Dermis blood vessel endothelial cell (primary cell): ENCODE data around the gene PARD3. TPM values are rescaled to one million over a fixed set of nuclear protein-coding genes. Genes with fewer than 3 reads are reported as not detected.
"Not testable (repeated sequence)": the region's sequence is repeated elsewhere in the genome, so short reads cannot be mapped to it uniquely, and the experiment has no call there.

Experiments
- DNase-seq: peaks from one replicate; pipeline ENCODE4 v3.0.0; 2010
- total RNA-seq: library from RNA; depleted of rRNA; stranded (reverse); fragments of >200 nt; gene quantifications from 2 replicates; pipeline ENCODE4 v1.2.3, GENCODE V29; 2014

Gene PARD3
- total RNA-seq, 1 donor from 2014 or later: 36.4 TPM

DNA sequence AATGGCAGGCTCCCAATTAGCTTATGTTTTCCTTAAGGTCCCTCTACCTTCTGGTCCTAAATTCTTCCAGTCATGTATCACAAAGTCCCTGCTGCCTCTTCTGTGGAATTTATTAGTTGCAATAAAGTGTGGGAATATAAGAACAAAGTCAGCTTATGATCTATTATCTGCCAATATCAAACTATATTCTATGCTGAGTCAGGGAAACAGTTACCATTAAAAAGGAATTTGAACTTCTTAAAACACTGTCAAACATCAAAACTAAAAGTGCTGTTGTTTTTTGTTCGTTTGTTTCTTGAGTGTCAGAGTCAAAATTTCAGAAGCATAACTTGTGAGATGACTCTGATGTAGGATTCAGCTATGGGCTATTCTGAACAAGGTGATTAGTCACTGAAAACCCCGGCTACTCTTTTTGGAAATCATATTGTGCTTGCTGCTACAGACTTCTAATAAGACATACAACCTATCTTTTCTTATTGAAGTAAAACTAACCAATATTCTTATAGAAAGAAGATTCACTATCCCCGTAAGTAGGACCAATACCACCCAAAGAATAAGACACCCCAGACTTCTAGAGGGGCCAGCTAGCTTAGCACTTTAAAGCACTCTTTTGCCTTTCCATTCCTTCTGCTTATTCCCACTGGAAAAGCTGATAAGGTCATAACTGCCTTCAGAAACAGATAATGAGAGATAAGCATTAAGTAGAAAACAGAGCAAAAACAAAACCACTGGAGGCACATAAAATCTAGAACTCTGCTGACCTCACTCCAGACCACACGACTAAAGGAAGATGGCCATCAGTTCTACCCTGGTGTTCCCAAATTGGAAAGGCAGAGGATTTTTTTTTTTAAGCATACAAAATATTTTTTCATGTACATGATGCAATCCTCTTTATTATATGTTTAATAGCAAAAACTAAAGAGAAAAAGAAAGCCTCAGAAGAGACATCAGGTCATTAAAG, 370.6 kb downstream of the PARD3 start:
- no peak for DNase-seq

DNA sequence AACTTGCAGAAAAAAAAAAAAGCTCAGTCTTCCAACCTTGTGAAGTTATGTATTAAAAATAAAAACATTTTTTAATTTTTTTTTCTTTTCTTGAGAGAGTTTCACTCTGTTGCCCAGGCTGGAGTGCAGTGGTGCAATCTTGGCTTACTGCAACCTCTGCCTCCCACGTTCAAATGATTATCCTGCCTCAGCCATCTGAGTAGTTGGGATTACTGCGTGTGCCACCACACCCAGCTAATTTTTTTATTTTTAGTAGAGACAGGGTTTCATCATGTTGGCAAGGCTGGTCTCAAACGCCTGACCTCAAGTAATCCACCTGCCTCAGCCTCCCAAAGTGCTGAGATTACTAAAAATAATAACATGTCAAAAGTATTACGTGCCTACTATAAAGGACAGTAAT, 375.7 kb downstream of the PARD3 start:
- DNase-seq: not testable (repeated sequence)

DNA sequence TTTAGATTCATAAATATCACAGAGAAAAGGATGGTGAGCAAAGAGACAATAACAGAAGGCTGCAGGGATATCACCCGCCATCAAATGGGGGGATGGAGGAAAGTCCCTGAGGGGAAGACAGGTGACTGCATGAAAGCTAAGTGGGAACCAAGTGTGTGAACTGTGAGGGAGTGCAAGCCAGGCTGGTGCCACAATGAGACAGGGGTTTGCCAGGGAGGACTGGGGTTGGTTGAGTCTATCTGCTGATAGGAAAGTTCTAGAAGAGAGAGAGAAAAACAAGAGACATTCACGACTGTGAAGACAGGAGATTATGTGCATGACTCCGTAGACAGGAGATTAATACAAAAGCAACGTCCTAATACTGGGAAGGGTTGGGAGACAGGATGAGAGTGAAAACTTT, 376.4 kb downstream of the PARD3 start:
- DNase-seq: no peak

GRCh38 chr10:34437906-34438305, 377.2 kb downstream of the PARD3 start:
- no peak for DNase-seq

DNA sequence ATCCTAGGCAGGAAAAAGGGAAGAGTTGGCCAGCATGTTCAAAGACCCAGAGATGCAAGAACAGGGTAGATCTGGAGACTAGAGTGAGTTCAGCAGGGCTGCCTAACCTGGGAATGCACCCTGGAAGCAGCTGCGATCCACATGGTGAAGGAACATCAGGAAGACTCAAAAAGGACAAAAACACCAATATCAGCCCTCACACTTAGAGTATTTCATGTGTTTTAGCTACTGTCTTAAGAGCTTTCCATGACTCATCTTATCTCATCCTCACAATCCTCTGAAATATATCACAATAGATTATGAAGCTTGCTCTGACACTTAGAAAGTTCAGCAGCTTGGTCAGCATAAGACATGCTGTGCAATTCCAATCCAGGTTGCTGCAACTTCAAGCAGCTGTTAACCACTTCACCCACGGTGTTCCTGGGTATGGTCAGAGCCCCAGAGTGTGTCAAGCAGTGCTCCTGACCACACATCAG, 380.9 kb downstream of the PARD3 start:
- peak; percentile 5 for DNase-seq

GRCh38 chr10:34433241-34434076, 381.6 kb downstream of the PARD3 start:
- DNase-seq: peak; percentile 33

- no peak for DNase-seq
Observed at GRCh38 chr10:34432589-34432988, 382.5 kb downstream of the PARD3 start.

- DNase-seq: peak; percentile 69
Observed at GRCh38 chr10:34430685-34431084, 384.4 kb downstream of the PARD3 start.

- no peak for DNase-seq
Observed at GRCh38 chr10:34428501-34428900, 386.6 kb downstream of the PARD3 start.

DNA sequence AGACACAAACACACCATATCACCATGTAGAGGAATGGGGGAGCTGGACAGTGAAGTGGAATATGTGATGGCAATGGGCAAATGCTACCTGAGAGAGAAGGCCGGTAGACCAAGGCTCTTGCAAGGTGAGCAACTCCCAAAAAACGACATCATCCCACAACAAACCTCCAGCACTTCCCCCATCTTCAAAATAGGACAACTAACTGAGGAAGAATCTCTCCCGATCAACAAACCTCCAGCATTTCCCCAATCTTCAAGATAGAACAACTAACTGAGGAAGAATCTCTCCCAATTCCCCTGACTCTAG, 387.2 kb downstream of the PARD3 start:
- no peak for DNase-seq

GRCh38 chr10:34427158-34427910, 387.8 kb downstream of the PARD3 start:
- DNase-seq: not testable (repeated sequence)

- not testable (repeated sequence) for DNase-seq
Observed at GRCh38 chr10:34426538-34427157, 388.4 kb downstream of the PARD3 start.

DNA sequence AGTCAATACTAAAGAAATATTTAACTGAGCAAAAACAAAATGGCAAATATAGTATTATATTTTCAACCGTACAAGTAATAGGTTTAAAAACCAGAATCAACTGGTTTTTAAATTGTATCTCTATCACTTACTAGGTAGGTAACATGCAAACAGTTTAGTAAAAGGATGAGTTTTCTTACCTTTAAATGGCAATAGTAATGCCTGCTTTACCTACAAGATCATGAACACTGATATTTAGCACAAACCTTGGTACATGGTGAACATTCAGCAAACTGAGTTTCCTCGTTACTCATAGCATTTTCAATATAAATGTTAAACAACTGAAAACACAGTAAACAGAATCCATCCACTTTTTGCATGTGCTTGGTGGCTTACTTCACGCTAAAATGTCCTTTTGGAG, 389.1 kb downstream of the PARD3 start:
- no peak for DNase-seq

DNA sequence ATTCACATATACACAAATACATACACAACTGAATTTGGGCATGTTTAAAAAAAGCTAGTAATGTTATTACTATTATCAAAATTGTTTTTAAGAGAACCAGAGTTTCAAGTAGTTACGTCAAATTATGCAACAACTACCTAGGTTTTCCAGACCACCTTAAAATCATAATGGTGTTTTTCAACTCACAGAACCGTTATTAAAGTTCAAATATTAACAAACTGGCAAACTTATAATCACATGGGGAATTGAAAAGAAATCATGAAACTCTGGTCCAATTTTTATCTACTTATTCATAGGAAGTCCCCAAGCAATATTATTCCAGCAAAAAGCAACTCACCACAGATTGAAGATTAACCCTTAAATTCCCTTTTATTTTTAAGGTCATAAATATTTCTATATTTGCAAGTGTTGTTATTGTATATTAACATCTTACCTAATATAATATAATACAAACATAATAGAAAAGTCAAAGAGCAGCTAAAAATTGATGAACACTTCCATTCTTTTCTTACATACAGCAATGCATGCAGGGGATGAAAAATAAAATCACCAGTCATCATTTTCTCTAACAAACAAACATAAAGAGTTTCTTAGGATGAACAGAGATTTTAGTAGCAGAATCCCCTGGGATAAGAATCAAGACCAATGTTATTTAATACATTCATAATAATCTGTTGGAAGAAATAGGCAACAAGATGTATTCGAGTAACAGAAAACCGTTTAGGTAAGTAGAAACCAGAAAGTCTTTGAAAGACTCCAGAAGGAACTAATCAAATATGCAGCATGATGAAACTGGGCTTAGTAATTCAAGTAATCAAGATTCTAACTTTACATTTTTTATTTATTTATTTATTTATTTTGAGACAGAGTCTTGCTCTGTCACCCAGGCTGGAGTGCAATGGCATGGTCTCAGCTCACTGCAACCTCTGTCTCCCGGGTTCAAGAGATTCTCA, 391.1 kb downstream of the PARD3 start:
- no peak for DNase-seq

DNA sequence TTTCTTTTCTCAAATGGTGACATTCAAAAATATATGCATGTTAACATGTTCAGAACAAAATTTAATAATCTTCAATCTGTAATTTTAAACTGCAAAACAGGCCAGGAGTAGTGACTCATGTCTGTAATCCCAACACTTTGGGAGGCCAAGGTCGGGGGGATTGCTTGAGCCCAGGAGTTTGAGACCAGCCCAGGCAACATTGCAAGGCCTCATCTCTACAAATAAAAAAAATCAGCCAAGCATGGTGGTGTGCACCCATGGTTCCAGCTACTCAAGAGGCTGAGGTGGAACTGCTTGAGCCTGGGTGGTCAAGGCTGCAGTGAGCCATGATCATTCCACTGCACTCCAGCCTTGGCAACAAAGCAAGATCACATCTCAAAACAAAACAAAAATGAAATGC, 394.3 kb downstream of the PARD3 start:
- no peak for DNase-seq

DNA sequence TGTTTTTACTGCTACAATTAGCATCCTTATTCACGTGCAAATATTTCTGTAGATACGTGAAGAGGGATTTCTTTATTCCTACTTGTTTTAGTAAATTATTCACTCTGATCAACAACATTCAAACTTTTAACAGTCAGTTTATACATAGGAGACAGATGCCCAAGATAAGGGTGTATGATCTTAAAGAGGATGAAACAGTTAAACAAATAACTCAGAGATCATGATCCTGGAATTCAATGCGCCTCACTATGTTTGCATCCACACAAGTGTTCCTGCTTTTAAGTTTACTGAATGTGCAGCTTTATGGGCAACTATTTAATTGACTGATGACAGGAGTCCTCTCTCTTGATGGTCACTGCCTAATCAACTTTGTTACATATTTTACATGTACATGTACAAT, 394.8 kb downstream of the PARD3 start:
- DNase-seq: no peak

- DNase-seq: no peak
Observed at GRCh38 chr10:34415039-34415438, 400.1 kb downstream of the PARD3 start.

- DNase-seq: no peak
Observed at GRCh38 chr10:34413756-34414587, 401.1 kb downstream of the PARD3 start.

DNA sequence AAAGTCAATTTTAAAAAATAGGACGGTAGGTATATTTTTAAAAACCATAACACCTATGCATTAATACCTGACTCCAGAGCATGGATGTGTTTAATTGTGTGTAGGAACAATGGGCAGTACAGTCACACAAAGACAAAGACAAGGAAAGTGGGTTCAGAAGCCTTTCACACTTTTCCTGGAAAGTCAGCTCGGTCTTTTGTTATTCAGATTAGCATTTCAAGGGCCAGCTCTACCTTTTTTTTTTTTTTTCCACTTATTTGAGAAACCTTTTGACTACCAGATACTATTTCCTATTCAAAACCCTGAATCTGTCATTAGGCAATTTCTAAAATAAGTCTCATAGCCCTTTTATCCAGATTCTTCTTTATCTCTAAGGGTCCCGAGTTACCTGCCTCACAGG, 401.9 kb downstream of the PARD3 start:
- no peak for DNase-seq

- no peak for DNase-seq
Observed at GRCh38 chr10:34408956-34409355, 406.1 kb downstream of the PARD3 start.
